Ascending aorta (tissue), 2 donors: ENCODE measurements around the gene GLCE. TPM values are rescaled to one million over a fixed set of nuclear protein-coding genes. Genes with fewer than 3 reads are reported as not detected.

Experiments used
- DNase-seq, 2 donors: peaks; one replicate each; pipeline ENCODE4 v3.0.0-alpha.2; 2019; ENCODE audit warnings: low spot score in 2 of 2
- H3K27ac ChIP-seq, 2 donors: fragments of 200-600 bp; sonication (generic); one replicate each; pipeline ENCODE4 v1.5.1; 2016 to 2017; ENCODE audit warnings: mild to moderate bottlenecking in 1 of 2
- H3K27me3 ChIP-seq: fragments of 200-600 bp; sonication (generic); one replicate; pipeline ENCODE4 v1.5.1; 2017
- H3K36me3 ChIP-seq, 2 donors: fragments of 200-600 bp; sonication (generic); one replicate each; pipeline ENCODE4 v1.5.1; 2016
- H3K4me1 ChIP-seq, 2 donors: fragments of 200-600 bp; sonication (generic); one replicate each; pipeline ENCODE4 v1.5.1; 2016 to 2017; ENCODE audit warnings: mild to moderate bottlenecking in 1 of 2
- H3K4me3 ChIP-seq, 2 donors: fragments of 200-600 bp; sonication (generic); one replicate each; pipeline ENCODE4 v1.5.1; 2016 to 2017; ENCODE audit warnings: mild to moderate bottlenecking in 1 of 2
- H3K9me3 ChIP-seq, 2 donors: fragments of 200-600 bp; sonication (generic); one replicate each; pipeline ENCODE4 v1.5.1; 2016
- CTCF ChIP-seq, 3 experiments: fragments of 200-600 bp in 2 of 3; fragments of 450-650 bp in 1 of 3; sonication (generic) in 2 of 3; IDR thresholded peaks; one replicate each; pipeline ENCODE4 v1.5.1; 2016 to 2019; ENCODE audit warnings: antibody characterized with exemption in 3 of 3, mild to moderate bottlenecking in 1 of 3, moderate library complexity in 1 of 3
- intact Hi-C: fragments of 100-400 bp; cut with DNase I; formaldehyde crosslinking; loops from one replicate; pipeline ENCODE4 v1.15.1; 2023
- total RNA-seq: library from RNA; depleted of rRNA; stranded (reverse); fragments of >200 nt; gene quantifications from one replicate; pipeline ENCODE4 v1.1.0, GENCODE V29; 2016

GLCE gene
- total RNA-seq = 13.9 TPM

DNA sequence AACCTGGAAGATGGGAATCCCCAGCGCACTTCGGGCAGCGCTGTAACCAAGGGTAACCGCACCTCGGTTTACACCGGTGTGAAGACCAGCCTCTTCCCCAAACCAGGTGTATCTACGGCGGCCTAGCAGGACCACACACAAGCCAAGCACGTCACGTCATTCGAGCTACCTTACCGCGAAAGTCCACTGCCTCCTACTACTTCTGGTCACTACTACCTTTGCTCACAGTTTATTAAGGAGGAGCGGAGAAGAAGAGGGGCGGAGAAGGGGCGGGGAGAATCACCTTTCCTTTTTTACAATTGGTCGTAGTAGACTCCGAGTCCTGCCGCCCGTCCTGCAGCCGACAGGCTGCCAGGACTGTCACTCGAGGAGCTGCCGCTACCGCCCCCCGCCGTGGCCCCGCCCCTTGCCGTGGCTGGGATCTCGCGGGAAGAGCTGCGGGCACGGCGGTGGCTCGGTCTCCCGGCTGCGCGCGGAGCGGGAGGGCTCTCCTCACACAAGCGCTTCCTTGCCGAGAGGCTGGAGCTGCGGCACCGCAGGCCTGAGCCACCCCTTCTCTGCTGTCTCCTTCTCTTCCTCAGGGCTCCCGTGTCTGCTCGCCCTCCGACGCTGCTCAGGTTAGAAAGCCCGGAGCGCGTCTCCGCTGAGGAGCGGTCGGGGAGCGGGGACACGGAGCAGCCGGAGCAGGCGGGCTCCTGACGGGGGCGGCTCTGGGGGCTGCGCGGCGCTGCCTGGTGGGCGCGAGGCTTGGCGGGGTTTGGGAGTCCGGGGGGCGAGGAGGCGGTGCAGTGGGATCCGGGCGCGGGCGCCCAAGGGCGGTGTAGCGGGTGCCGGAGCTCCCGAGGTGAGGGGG lies at the start of gene GLCE:
Gene GLCE (plus strand): TSS at position 495 of the 853 bp plus-strand sequence. CDS start 95,172 bp downstream, outside the sequence.
- no peaks in the 10 kb centered on the region for H3K27me3 ChIP-seq

DNA sequence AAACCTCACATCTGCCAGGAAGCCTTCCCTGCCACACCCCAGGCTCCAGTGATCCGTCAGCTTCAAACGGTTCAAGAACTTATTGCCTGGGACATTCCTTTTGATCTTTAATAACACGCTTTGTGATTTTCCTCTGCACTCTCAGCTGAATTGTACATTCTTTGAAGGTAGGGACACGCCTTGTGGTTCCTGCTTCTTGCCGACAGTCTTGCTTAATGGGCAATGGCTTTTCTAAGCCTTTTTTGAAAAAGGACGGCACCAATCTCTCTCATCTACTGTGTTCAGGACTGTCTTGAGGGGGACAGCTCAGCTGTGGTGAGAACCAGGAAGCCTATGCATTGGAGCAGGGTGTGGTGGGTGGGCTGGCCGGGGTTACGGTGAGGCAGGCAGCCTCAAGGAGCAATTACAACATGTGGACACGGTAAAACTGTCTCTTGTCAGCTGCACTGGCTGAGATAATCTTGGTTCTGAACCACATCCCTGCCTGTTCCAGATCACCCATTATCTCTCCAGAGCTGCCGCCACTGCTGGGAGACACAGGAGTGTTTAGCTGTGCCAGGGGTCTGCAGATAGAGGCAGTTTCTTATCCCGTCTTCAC lies 46.0 kb upstream of the GLCE start:
- Histone ChIP-seq H3K4me1 (no peaks in the 10 kb centered on the region), H3K4me3 (no peak overlapping the region), H3K36me3 (no peaks in the 10 kb centered on the region), H3K27me3 (no peaks in the 10 kb centered on the region), H3K9me3 (no peaks in the 10 kb centered on the region), H3K27ac (no peak overlapping the region)
- DNase-seq = no peak
- intact Hi-C loops = no loop called here
- TF ChIP-seq CTCF (IDR thresholded peaks at IDR 0.05) = no peak

More for the DNA sequence above, at the start of gene GLCE:
- Histone ChIP-seq H3K4me1 (peaks cover 3 to 4% of the 10 kb centered on the region in 2 donors), H3K36me3 (no peaks in the 10 kb centered on the region), H3K27ac (peak within 1 kb of the TSS; percentile 29 to 57), H3K9me3 (no peaks in the 10 kb centered on the region), H3K4me3 (peak within 1 kb of the TSS; percentile 77 to 91)
- peak; percentile 86 to 96 for DNase-seq
- TF ChIP-seq CTCF (IDR thresholded peaks at IDR 0.05) = no peak
- intact Hi-C loops = loop anchor here (2.0 to 5.0 kb wide), 2 partner anchors 254 to 292 kb away; partner anchors contain the start of genes KIF23 and RPLP1

- no peak for DNase-seq
- TF ChIP-seq CTCF (IDR thresholded peaks at IDR 0.05) = no peak
Measured at GRCh38 chr15:69115031-69115430, 45.4 kb upstream of the GLCE start.

DNA sequence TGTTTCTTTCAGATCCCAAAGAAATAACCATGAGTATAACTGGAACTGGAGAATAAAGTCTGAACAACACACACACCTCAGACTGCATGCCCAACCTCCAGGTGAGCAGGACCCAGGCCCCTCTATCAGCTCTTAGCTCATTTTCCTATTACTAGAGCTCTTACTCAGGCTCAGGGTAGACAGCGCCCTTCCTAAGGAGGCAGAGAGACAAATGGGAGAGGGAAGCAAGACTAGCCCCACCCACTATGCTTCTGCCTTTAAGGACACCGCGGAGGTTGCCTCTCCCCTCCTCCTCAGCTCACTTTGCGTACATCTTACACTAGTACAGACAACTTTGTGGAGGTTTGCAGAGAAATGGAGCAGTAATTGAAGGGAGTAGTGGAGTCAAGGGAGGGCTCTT lies 44.0 kb upstream of the GLCE start:
- TF ChIP-seq CTCF (IDR thresholded peaks at IDR 0.05) = no peak
- intact Hi-C loops = no loop called here
- no peaks in the 10 kb centered on the region for H3K27me3 ChIP-seq
- H3K36me3 ChIP-seq = no peaks in the 10 kb centered on the region
- H3K27ac ChIP-seq = no peak overlapping the region
- H3K4me1 ChIP-seq = no peaks in the 10 kb centered on the region
- no peak for DNase-seq
- H3K4me3 ChIP-seq = no peak overlapping the region
- no peaks in the 10 kb centered on the region for H3K9me3 ChIP-seq

More at GRCh38 chr15:69115031-69115430, 45.4 kb upstream of the GLCE start:
- Histone ChIP-seq H3K4me1 (no peaks in the 10 kb centered on the region), H3K27me3 (no peaks in the 10 kb centered on the region), H3K27ac (no peak overlapping the region), H3K4me3 (no peak overlapping the region), H3K9me3 (no peaks in the 10 kb centered on the region), H3K36me3 (no peaks in the 10 kb centered on the region)
- intact Hi-C loops = no loop called here

- Histone ChIP-seq H3K27me3 (no peaks in the 10 kb centered on the region), H3K9me3 (no peaks in the 10 kb centered on the region), H3K36me3 (no peaks in the 10 kb centered on the region), H3K4me1 (no peaks in the 10 kb centered on the region), H3K27ac (no peak overlapping the region), H3K4me3 (no peak overlapping the region)
- TF ChIP-seq CTCF (IDR thresholded peaks at IDR 0.05) = no peak
- intact Hi-C loops = no loop called here
- no peak for DNase-seq
Measured at GRCh38 chr15:69117431-69117871, 43.0 kb upstream of the GLCE start.
